NCI-H2107 (cell line): ENCODE results near the gene NGRN.

ENCODE experiments used
- DNase-seq: peaks from one replicate; lab custom pipeline; 2025; lab: John Stamatoyannopoulos, UW

Gene NGRN

DNA sequence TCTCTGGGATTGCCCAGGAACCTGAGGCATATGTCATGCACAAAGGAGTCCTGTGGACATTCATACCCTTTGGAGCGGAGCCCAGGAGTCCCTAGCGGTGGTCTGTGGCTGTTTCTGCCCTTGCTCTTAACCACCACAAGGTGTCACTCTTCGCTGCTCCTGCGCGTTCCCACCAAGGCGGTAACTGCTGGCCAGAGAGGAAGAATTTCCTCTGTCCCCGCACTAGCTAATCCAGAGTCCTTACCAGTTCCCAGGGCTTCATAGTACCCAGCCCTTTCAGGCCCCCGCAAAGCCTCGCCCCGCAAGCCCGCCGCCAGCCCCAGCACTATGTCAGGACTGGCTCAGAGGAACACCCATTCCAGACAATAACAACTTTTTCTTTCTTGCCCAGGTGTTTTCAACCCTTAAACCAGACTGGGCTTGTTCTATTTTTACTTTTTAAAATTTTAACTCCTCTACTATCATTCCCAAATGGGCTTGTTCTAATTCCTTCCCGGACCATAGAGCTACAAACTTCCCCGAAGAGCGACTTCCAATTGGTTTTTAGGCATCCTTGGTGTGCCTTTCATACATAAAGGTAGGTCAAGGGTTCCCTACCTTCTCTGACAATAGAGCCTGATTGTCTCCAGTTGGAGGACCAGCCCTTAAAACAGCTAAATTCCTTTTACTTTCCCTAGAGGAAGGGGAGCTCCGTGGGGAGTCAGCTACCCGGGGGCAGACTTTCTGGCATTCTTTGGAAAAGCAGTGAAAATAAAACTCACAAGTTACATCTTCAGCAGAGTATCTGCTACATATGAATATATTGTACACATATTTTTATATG is 54.8 kb downstream of the NGRN start:
- peak; percentile 41 for DNase-seq

DNA sequence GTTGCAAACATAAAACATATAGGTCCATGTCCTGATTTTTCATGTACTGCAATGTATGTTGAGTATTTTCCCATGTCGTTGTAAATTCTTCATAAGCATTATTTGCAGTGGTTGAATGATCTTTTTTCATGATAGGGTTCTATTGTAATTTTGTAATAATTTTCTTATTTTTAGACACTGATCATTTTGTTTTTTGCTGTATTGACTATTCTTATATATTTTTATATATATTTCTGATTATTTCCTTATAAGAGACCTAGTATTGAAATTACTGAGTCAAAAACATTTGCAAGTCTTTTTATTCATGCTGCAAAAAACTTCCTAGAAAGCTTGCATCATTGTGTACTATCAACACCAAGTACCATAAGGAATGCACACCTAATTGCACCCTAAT is 55.4 kb downstream of the NGRN start:
- DNase-seq, result no peak
